C1 segment of cervical spinal cord (tissue), 14 donors: ENCODE measurements around the gene PHRF1.
"Not testable (repeated sequence)": the region's sequence is repeated elsewhere in the genome, so short reads cannot be mapped to it uniquely, and the experiment has no call there.

ENCODE experiments used
- DNase-seq, 14 donors: peaks; one replicate each; lab custom pipeline; 2025; lab: John Stamatoyannopoulos, UW

PHRF1 gene

DNA sequence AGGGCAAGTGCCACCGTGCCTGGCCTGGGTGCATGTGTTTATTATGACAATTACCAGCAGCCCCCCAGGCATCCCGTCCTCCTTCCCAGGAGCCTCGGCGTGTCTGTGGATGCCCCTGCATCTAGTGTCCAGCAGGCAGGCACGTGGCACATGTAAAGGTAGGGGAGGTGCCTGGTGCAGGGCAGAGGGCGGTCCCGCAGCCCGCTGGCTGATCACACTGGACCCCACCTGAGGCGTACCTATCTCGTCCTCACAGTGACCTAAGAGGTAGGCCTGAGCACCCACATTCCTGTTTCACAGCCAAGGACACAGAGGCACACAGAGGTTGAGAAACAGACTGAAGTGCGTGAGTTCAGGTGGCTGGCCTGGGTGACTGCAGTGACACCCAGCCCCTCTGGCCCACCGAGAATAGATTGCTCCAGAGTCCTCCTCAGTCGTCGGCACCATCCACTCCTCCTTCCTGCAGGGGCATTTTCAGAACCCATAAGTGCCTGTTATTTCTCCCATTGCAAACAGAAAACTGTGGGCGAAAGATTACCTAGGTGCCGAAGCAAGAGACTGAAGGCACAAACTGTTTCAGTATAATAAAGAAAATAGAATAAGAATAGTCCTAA, 3.0 kb upstream of the PHRF1 start:
- no peak for DNase-seq

DNA sequence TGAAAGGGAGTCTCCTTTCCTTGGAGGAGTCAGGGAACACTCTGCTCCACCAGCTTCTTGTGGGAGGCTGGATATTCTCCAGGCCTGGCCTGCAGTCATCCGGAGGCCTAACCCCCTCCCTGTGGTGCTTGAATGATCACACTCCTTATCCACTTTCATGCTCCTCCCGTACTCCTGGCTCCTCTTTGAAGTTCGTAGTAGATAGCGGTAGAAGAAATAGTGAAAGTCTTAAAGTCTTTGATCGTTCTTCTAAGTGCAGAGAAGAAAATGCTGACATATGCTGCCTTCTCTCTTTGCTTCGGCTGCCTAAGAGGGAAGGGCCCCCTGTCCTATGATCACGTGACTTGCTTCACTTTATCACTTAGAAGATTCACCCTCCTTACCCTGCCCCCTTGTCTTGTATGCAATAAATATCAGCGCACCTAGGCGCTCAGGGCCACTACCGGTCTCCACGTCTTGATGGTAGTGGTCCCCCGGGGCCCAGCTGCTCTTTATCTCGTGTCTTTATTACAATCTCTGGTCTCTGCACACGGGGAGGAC, 2.2 kb upstream of the PHRF1 start:
- DNase-seq, result not testable (repeated sequence)

DNA sequence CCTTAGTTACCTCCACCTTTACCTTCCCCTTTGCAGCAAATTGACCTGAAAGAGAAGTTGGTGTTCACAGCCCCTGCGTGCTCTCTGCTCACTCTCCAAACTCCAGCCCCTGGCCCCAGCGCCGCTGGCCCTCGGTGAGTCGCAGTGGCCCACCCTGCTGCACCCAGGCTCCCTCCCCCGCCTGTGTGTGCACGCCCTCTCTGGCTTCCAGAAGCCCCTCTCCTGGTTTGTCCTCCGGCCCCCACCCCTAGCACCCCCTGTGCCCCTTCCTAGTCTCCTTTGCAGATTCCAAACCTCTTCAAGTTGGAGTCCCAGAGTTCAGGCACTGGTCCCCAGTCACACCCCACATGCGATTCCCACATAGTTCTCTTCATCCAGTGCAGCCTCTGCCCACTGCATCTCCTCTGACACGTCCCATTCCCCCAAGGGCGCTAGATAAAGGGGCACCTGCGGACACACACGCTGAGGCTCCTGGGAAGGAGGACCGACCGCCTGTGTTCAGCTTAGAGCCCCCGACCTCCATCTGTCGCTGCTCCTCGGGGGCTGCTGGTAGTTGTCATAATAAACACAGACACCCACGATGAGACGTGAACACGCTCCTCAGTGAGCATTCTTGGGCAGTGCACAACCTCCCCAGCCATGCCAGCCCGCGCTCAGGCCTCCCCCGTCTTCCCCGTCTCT, 1.5 kb upstream of the PHRF1 start:
- DNase-seq, result no peak

DNA sequence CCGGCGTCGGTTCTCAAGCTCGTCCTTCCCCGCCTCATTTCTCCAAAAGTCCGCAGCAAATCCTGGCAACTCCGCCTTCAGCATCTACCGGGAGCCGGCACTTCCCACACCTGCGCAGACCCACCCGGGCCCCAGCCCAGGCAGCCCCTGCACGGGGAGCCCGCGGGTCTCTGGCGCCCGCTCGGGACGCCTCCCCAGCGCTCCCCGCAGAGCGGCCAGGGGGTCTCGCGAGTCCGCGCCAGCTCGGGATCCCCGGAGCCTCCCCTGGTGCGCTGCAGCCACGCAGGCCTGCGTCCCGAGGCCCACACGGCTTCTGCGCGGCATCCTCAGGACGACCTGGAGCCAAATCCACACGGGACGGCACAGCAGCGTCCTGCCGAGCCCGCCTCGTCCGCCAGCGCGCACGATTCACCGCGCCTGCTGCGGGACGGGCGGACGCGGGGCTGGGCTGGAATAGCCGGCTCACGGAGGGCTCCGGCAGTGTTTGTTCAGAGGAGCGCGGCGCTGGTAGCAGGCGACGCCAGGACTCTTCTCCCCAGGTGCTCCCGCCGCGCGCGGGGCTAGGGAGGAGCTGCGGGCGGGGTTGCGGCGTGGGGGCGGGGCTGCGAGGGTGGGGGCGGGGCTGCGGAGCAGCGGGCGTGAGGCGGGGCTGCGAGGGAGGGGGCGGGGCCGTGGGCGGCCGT, 816 bp upstream of the PHRF1 start:
- peak in 1 of 14 donors; percentile 59 for DNase-seq

DNA sequence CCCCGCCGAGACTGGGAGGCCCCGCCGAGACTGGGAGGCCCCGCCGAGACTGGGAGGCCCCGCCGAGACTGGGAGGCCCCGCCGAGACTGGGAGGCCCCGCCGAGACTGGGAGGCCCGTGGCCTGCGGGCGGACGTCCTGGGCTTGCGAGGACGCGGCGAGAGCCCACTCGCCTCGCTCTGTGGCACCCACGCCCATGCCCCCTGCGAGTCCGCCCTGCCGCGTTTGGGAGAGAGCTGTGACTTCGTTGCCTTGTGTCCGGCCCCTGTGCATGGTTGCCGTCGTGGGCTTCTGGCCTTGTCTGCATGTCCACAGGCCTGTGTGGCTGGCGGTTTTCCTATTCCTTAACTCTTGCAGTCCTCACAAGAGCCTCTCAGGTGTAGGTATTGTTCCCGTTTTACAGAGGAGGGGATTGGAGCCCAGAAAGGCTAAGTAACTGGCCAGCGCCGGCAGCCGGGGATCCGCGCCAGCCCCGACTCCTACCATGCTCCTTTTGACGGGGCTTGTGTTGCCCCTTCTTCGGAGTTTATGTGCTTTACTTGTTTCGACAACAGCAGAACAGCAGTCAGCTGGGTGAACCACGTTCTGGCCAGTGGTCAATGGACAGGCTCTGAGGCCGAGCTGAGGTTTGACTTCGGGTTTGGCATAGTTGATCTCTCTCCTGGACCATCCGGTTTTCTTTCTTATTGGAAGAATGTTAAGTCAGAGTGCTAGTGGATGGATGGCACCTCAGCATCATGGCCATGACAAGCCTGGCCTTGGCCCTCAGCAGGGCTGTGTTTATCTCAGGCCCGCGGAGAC, 741 bp downstream of the PHRF1 start:
- no peak for DNase-seq

DNA sequence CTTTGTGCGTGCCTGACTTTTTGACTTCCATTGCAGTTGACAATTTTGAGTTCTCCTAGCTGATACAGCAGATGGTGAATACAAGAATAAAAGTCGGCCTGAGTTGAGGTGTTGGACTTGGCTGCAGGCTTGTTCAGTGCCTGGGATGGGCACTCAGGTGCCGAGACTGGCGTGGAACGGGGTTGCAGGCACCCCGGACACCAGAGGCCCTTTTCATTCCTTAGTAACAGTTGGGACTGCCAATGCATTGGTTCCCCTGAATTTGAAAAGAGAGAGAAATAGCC, 1.3 kb downstream of the PHRF1 start:
- DNase-seq, result no peak

DNA sequence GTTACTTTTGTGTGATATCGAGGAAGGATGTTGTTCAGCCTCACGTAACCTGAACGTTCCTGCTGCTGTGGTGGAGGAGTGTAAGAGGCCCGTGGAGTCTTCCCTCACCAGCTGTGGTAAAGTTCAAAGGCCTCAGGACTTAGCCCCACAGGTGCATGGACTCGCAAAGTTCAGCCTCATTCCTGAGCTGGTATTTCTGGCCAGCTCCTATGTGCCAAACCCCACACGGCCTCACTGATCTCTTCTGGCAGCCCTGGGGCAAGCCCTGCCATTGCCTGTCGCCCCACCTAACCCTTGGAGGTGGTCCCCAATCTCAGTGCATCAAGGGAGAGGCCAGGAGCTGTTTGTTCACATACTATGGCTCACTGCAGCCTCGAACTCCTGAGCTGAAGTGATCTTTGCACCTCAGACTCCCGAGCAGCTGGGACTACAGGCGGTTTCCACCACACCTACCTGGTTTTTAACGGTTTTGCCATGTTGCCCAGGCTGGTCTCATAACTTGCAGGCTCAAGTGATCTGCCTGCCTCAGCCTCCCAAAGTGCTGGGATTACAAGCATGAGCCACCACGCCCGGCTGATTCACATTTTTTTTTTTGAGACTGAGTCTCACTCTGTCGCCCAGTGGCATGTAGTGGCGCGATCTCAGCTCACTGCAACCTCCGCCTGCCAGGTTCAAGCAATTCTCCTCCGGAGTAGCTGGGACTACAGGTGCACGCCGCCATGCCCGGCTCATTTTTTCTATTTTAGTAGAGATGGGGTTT, 2.2 kb downstream of the PHRF1 start:
- no peak for DNase-seq

DNA sequence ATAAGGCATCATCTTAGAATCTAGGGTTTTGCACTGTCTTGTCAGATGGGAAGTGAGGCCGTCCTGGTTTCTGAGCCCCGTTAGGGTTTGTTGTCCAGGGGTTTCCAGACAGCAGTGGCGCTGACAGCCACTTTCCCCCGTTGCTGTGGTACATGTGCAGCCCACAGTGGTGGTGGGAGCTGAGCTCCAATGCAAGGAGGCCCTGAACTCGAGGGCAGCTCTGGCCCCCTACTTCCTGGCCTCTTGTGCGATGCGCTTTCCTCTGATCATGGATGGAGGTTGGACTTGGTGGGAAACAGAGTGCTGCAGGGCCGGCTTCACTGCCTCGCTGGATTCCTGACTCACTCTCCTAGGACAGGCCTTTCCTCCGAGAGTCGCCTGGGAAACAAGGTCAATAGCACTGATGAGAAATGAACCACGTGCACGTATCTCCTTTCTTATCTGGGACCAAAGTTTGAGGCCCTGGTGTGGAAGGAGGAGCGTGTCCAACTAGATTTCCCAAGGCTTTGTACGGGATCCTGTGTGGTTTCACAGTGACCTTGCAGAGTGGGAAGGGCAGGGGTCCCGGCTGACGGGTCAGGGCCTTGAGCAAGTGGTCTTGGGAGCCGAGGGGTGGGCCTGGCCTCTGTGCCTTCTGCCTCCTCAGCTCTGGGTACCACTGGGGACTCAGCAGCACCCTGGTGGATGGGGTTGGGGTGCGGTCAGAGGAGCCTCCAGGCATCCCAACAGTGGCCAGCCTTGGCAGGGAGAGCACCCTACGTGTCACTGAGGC, 3.7 kb downstream of the PHRF1 start:
- no peak for DNase-seq

DNA sequence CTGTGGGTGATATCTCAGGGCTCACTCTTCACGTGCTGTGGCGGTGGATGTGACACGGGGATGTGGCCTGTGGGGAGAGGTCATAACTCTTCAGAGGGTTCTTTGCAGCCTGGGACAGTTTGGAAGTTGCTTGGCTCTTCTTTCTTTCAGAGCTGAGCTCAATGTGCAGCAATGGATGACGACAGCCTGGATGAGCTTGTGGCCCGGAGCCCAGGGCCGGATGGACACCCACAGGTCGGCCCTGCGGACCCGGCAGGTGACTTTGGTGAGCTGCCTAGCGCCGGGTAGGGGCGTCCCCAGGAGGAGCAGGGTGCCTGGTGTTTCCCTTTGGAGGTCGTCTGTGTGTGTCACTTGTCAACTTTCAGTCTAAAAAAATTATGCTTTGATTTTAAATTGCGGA, 5.1 kb downstream of the PHRF1 start:
- peak in 1 of 14 donors; percentile 23 for DNase-seq

DNA sequence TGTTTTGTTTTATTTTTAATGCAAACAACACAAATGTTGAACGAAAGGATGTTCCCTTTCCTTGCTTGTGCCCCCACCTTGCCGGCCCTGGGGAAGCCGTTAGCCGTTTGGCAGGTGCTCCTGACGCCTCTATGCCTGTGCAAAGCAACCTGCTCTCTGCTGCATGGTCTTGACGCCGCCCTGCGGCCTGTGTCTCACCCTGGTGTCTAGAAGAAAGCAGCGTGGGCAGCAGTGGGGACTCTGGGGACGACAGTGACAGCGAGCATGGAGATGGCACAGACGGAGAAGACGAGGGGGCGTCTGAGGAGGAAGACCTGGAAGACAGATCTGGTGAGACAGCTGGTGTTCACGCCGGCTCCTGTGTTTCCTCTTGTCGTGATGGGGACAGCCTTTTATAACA, 5.5 kb downstream of the PHRF1 start:
- peak in 1 of 14 donors; percentile 32 for DNase-seq

DNA sequence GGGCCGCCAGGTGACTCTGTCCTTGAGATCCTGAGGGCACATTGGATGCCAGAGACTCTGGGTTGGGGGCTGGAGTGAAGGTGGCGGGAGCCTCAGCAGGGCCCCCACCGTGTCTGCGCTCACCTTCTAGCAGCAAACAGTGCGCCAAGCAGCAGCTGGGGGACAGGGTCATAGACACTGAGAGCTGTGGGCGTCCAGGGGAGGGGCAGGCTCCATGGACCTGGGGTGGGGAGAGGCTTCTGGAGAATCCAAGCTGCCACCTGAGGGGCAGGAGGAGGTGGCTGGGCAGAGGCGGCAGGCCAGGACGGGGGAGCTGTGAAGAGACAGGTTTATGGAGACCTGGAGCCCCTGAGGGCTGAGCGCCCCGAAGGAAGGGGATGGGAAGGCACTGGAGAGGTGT, 8.0 kb downstream of the PHRF1 start:
- no peak for DNase-seq

DNA sequence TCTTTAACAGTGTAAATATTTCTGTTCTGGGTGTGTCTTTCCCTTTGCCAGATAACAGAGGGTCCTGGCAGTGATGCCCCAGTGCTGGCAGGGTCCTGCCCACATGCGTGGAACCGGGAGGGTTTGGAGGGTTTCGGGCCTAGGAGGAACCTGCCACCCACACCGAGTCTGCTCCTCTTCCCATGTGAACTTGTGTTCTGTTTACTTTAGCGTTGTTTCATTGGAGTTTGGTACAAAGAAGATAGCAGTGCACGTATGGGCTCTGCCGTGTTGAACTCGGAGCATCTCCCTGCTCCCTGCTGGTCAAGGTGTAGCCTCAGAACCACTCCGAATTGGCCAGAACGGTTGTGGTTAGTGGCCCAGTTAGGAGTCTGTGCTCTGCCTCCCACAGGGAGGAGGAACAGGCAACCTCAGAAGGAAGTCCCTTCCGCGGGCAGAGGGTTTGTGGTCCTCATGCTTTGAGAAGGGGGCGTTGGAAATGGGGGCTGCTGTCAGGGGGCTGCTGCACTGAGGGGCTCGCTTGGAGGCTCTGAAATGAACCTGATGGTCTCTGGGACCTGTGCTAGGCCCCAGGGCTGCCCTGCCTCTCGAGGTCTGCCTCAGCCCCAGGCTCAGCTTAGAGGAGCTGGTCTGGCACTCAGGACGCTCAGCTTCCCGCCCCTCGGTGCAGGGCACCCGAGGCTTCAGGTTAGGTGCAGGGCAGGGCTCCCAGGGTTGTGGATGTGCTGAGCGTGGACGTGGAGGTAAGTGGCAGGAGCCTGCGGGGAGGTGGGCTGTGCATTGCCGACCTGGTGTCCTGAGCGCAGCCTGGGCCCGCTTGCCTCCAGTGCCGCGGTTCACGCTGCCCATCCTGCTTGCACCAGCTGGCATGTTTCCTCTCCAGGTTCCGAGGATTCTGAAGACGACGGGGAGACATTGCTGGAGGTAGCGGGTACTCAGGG, 10.4 kb downstream of the PHRF1 start:
- DNase-seq, result no peak

DNA sequence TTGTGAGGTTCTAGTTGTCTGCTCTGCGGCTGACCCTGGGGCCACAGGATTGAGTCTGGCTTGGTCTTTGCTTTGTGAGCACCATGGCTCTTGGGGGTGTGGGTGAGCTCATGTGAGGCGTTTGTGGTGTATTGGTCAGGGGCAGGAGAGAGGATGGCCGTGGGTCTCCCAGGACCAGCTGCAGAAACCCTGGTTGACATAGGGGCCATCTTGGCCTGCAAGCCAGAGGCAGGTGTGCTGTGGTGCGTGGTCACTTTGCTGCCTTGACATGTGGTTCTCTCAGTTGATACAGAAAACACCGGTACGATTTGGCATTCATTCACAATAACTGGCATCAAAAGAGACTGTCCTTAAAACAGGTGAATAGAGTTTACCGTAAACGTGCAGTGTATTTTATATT, 11.3 kb downstream of the PHRF1 start:
- DNase-seq, result no peak

DNA sequence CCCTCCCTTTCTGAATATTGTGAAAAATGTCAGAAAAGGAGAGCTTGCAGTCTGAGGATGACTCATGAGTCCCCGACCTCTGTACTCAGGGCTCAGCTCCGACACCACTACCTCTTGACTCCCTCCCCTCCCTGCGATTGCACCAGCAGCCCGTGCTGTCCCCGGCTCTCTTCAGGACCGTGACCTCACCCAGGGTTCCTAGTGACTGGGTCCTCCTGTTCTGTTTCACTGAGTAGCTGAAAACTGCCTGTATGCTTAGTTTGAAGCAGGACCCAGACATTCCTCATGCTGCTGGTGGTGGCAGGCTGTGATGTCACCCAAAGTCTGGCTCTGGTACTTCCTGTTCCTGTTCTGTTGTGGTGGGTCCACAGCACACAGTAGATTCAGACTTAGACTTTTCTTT, 11.7 kb downstream of the PHRF1 start:
- DNase-seq, result peak in 2 of 14 donors; percentile 29 to 40

DNA sequence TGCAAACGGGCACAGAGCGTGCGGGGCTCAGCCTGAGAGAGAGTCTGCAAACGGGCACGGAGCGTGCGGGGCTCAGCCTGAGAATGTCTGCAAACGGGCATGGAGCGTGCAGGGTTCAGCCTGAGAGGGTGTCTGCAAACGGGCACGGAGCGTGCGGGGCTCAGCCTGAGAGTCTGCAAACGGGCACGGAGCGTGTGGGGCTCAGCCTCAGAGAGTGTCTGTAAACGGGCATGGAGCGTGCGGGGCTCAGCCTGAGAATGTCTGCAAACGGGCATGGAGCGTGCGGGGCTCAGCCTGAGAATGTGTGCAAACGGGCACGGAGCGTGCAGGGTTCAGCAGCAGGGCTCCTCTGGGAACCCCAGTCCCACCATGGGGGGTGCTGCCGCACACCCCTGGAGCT, 13.5 kb downstream of the PHRF1 start:
- no peak for DNase-seq

DNA sequence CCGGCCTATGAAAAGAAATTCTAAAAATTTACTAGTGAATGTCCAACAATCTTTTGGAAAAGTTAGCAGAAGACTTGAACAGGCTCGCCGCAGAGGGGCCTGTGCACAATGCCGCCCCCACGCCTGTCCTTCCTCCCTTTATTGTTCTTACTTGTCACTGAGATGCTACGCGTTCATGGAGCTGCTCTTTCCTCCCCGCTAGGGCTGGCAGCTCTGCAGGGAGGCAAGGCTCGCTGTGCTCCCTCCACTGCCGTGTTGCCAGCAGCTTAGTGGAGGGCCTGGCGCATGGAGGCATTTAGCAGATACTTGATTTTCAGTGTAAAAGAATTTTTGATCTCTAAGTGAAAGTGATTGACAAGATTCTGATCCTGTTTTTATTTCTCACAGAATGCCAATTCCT, 14.7 kb downstream of the PHRF1 start:
- DNase-seq, result peak in 1 of 14 donors; percentile 37

DNA sequence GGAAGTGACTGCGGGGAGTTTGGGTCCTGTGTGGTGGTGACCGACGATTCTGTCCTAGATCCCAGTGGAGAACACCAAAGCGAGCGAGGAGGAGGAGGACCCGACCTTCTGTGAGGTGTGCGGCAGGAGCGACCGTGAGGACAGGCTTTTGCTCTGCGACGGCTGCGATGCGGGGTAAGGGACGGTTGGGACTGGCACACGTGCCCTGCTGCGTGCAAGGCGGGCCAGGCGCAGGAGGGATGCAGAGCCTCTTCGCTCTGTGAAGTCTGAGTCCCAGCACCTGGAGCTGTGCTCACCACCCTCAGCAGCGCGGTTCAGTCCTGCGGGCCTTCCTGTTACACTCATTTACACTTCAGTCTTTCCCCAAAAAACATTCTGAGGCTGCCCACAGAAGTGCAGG, 16.2 kb downstream of the PHRF1 start:
- DNase-seq, result no peak

DNA sequence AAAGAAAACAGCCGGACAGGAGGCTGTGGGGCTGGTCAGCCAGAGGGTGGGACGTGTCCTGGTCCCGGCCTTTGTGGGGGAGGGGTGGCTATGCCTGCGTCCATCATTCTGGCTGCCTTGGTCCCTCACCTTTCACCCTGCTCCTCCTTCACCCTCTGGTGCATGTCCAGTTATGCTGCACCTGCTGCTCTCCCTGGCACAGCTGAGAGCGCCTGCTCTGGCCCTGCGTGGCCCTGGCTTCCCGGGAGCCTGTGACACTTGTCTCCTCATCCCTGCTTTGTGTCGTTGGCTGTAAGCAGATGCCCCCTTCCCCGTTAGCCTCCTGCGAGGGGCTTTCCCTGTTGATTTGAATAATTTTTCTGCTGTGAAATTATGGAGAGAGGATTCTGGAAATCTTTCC, 16.6 kb downstream of the PHRF1 start:
- DNase-seq, result no peak

DNA sequence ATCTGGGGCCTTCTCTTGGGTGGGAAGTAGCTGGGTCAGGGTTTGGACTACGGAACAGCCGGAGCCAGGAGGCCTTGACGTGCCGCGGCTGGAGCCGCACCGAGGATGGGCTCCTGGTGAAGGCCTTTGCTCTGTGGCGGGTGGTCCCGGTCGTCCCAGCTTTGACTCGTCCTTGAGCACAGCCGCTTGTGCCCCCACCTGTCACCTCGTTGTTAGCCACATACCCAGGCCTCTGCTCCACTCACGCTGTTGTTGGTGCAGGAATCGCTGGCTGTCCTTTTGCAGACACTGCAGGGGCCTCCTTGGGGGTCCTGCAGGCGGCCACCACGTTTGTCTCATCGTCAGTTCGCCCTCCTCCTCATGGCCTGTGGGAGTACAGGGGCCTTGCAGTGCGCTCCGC, 17.1 kb downstream of the PHRF1 start:
- DNase-seq, result no peak

DNA sequence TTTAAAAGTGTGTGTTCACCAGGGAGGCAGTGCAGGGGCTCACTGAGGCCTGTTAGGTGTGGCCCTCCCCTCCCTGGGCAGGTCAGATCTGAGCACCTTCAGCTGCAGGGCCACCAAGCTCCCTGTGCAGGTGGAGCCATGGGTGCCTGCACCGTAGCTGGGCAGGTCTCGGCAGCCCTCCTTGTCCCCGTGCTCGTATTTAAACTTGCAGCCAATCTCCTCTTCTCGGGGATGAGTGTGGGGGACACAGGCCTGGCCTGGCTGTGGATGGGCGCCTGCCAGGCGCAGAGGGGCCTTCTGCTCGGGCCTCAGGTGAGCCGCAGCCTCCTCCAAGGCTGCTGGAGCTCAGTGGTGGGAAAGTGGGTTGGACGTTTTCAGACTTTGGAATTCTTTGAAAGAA, 19.1 kb downstream of the PHRF1 start:
- DNase-seq, result no peak
